Forelimb muscle (tissue), 1 donor: Measurements from ENCODE around the gene DNAJC17. TPM values are rescaled to one million over a fixed set of nuclear protein-coding genes. Genes with fewer than 3 reads are reported as not detected.

ENCODE experiments used
- DNase-seq: peaks from one replicate; pipeline ENCODE4 v3.0.0-alpha.2; 2013; ENCODE audit warnings: low read depth
- polyA plus RNA-seq: library from polyadenylated mRNA; unstranded; fragments of 120-200 nt; gene quantifications from one replicate; pipeline ENCODE4 v1.2.1, GENCODE V29; 2013; ENCODE audit not compliant: insufficient read length

The DNAJC17 gene
- polyA plus RNA-seq, 1 donor = 22.8 TPM

- no peak for DNase-seq
Measured at GRCh38 chr15:40739047-40739446, 68.2 kb downstream of the DNAJC17 start.

- DNase-seq = no peak
Measured at GRCh38 chr15:40737048-40737447, 70.2 kb downstream of the DNAJC17 start.

GRCh38 chr15:40736575-40736974, 70.7 kb downstream of the DNAJC17 start:
- DNase-seq = no peak

- DNase-seq = peak; percentile 28
Measured at GRCh38 chr15:40731034-40731433, 76.2 kb downstream of the DNAJC17 start.

- no peak for DNase-seq
Measured at GRCh38 chr15:40723919-40724318, 83.4 kb downstream of the DNAJC17 start.

- no peak for DNase-seq
Measured at GRCh38 chr15:40722934-40723333, 84.3 kb downstream of the DNAJC17 start.

DNA sequence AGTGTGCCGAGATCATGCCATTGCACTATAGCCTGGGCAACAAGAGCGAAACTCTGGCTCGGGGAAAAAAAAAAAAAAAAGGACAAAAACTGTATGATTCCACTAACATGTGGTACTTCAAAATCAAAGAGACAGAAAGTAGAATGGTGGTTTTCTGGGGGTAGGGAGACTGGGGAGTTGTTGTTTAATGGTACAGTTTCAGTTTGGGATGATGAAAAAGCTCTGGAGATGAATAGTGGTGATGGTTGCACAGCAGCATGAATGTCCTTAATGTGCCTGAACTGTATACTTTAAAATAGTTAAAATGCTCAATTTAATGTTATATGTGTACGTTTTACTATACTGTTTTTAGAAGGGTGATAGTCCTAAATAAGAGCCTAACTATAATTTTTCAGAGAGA, 84.9 kb downstream of the DNAJC17 start:
- DNase-seq = no peak

DNA sequence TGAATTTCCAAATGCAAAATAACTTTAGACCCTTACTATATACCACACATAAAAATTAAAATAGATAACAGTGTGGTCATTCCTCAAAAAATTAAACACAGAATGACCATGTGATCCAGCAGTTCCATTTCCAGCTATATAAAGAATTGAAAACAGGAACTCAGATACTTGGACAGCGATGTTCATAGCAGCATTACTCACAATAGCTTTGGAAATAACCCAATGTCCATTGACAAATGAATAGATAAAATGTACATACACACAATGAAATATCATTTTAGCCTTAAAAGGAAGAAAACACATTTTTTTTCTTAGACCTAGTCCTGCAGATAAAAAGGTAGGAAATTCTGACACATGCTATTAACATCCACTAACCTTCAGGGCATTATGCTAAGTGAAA, 85.6 kb downstream of the DNAJC17 start:
- DNase-seq = no peak

DNA sequence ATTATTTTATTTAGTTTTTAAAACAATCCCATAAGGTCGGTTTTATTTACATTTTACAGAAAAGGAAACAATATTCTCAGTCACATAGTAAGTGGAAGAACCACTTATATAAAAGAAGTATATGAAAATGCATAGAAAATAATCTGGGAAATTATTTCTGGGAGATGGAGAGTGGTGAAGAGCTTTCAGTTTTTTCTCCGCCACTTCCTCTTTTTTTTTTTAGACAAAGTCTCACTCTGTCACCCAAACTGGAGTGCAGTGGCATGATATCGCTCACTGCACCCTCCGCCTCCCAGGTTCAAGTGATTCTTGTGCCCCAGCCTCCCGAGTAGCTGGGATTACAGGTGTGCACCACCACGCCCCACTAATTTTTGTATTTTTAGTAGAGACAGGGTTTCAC, 91.1 kb downstream of the DNAJC17 start:
- DNase-seq = no peak

Other genes with a start within 250 kb of the DNAJC17 start
- 14.7 TPM for gene CCDC32, start 242.4 kb downstream of the DNAJC17 start, polyA plus RNA-seq
- 8.7 TPM for gene RPUSD2, start 238.2 kb downstream of the DNAJC17 start, polyA plus RNA-seq
- gene KNL1, start 213.2 kb downstream of the DNAJC17 start, polyA plus RNA-seq = 7.5 TPM
- 7.0 TPM for gene RAD51, start 112.3 kb downstream of the DNAJC17 start, polyA plus RNA-seq
- 20.2 TPM for gene RMDN3, start 52.2 kb downstream of the DNAJC17 start, polyA plus RNA-seq
- 5.6 TPM for gene GCHFR, start 43.4 kb downstream of the DNAJC17 start, polyA plus RNA-seq
- 1.9 TPM for gene C15orf62, start 37.5 kb downstream of the DNAJC17 start, polyA plus RNA-seq
- gene ZFYVE19, start 384 bp downstream of the DNAJC17 start, polyA plus RNA-seq = 16.1 TPM
- 0.19 TPM for gene PPP1R14D, start 21.2 kb upstream of the DNAJC17 start, polyA plus RNA-seq
- 0.49 TPM for gene SPINT1, start 36.6 kb upstream of the DNAJC17 start, polyA plus RNA-seq
- gene RHOV, start 66.8 kb upstream of the DNAJC17 start, polyA plus RNA-seq = 0.34 TPM
- 9.3 TPM for gene VPS18, start 87.0 kb upstream of the DNAJC17 start, polyA plus RNA-seq
- gene DLL4, start 121.9 kb upstream of the DNAJC17 start, polyA plus RNA-seq = 14.1 TPM
- 9.5 TPM for gene CHAC1, start 146.0 kb upstream of the DNAJC17 start, polyA plus RNA-seq